C4-2B (cell line): ENCODE data around the gene MICAL3.

Source experiments
- CTCF ChIP-seq: fragments of 450-650 bp; conservative IDR thresholded peaks from 2 replicates; pipeline ENCODE4 v1.5.1; 2017; ENCODE audit warnings: mild to moderate bottlenecking
- ZFX ChIP-seq: fragments of 450-650 bp; IDR thresholded peaks from 2 replicates; pipeline ENCODE4 v1.6.1; 2017

- TF ChIP-seq CTCF (no peak), ZFX (no peak)
These were observed 99.5 kb downstream of the MICAL3 start for GRCh38 chr22:17924735-17925364.
